H9 (cell line): ENCODE data around the gene RMC1. TPM values are rescaled to one million over a fixed set of nuclear protein-coding genes. Genes with fewer than 3 reads are reported as not detected.

Source experiments
- DNase-seq: peaks from one replicate; pipeline ENCODE4 v3.0.0-alpha.2; 2017
- H2AFZ ChIP-seq: one replicate; pipeline ENCODE4 v1.6.1; 2013; ENCODE audit warnings: mild to moderate bottlenecking, low read length, control low read depth, moderate library complexity
- H2AK5ac ChIP-seq: 2 replicates; pipeline ENCODE4 v1.6.1; 2013; ENCODE audit warnings: low read length, control low read depth, mixed read lengths; ENCODE audit not compliant: insufficient read length
- H2BK120ac ChIP-seq: one replicate; pipeline ENCODE4 v1.6.1; 2013; ENCODE audit warnings: low read depth, mild to moderate bottlenecking, low read length, control low read depth, inconsistent platforms; ENCODE audit not compliant: poor library complexity, severe bottlenecking
- H2BK12ac ChIP-seq: 2 replicates; pipeline ENCODE4 v1.6.1; 2013; ENCODE audit warnings: low read length, control low read depth, mixed read lengths, low read depth; ENCODE audit not compliant: insufficient read length
- H2BK15ac ChIP-seq: 2 replicates; pipeline ENCODE4 v1.6.1; 2013; ENCODE audit warnings: low read depth, low read length, control low read depth
- H2BK20ac ChIP-seq: one replicate; pipeline ENCODE4 v1.6.1; 2013; ENCODE audit warnings: low read depth, mild to moderate bottlenecking, low read length, control low read depth, inconsistent platforms; ENCODE audit not compliant: poor library complexity, severe bottlenecking
- H2BK5ac ChIP-seq: 2 replicates; pipeline ENCODE4 v1.6.1; 2013; ENCODE audit warnings: low read length, control low read depth, mixed read lengths; ENCODE audit not compliant: insufficient read length
- H3K14ac ChIP-seq: 2 replicates; pipeline ENCODE4 v1.6.1; 2013; ENCODE audit warnings: low read length, control low read depth; ENCODE audit not compliant: insufficient read depth
- H3K18ac ChIP-seq: 2 replicates; pipeline ENCODE4 v1.6.1; 2013; ENCODE audit warnings: low read depth, mild to moderate bottlenecking, mixed read lengths, low read length, control low read depth; ENCODE audit not compliant: insufficient read length
- H3K23ac ChIP-seq: 2 replicates; pipeline ENCODE4 v1.6.1; 2013; ENCODE audit warnings: low read length, control low read depth, mixed read lengths, low read depth; ENCODE audit not compliant: insufficient read length
- H3K23me2 ChIP-seq: 2 replicates; pipeline ENCODE4 v1.6.1; 2013; ENCODE audit warnings: low read depth, mild to moderate bottlenecking, mixed read lengths, low read length, control low read depth; ENCODE audit not compliant: insufficient read length, poor library complexity, severe bottlenecking
- H3K27ac ChIP-seq: 2 replicates; pipeline ENCODE4 v1.5.1; 2013; ENCODE audit warnings: low read length, control low read depth, mixed read lengths, low read depth; ENCODE audit not compliant: insufficient read length
- H3K27me3 ChIP-seq: 2 replicates; pipeline ENCODE4 v1.6.1; 2013; ENCODE audit warnings: low read length, control low read depth, inconsistent platforms; ENCODE audit not compliant: insufficient read depth
- H3K4ac ChIP-seq: 2 replicates; pipeline ENCODE4 v1.6.1; 2013; ENCODE audit warnings: low read depth, mild to moderate bottlenecking, control low read depth, inconsistent platforms, low read length, moderate library complexity
- H3K4me1 ChIP-seq: 2 replicates; pipeline ENCODE4 v1.6.1; 2013; ENCODE audit warnings: low read length, control low read depth, inconsistent platforms; ENCODE audit not compliant: insufficient read depth
- H3K4me2 ChIP-seq: 2 replicates; pipeline ENCODE4 v1.6.1; 2013; ENCODE audit warnings: low read length, control low read depth, mixed read lengths; ENCODE audit not compliant: insufficient read length, insufficient read depth
- H3K56ac ChIP-seq: 2 replicates; pipeline ENCODE4 v1.6.1; 2013; ENCODE audit warnings: low read depth, mild to moderate bottlenecking, mixed read lengths, low read length, control low read depth; ENCODE audit not compliant: insufficient read length
- H3K79me1 ChIP-seq: 2 replicates; pipeline ENCODE4 v1.6.1; 2013; ENCODE audit warnings: low read depth, mild to moderate bottlenecking, moderate library complexity, low read length, control low read depth, inconsistent platforms; ENCODE audit not compliant: insufficient read depth, poor library complexity, severe bottlenecking
- H3K79me2 ChIP-seq: 2 replicates; pipeline ENCODE4 v1.6.1; 2013; ENCODE audit warnings: low read length, control low read depth, inconsistent platforms; ENCODE audit not compliant: insufficient read depth
- H3K9ac ChIP-seq: 2 replicates; pipeline ENCODE4 v1.6.1; 2013; ENCODE audit warnings: low read length, control low read depth, mixed read lengths; ENCODE audit not compliant: insufficient read length; ENCODE audit errors: extremely low read depth
- H3K9me3 ChIP-seq: one replicate; pipeline ENCODE4 v1.6.1; 2013; ENCODE audit warnings: low read depth, low read length, inconsistent platforms; ENCODE audit not compliant: control insufficient read depth
- H3T11ph ChIP-seq: one replicate; pipeline ENCODE4 v1.6.1; 2013; ENCODE audit warnings: mild to moderate bottlenecking, low read length, control low read depth, inconsistent platforms
- H4K20me1 ChIP-seq: one replicate; pipeline ENCODE4 v1.6.1; 2013; ENCODE audit not compliant: control insufficient read depth, insufficient read length, insufficient read depth
- H4K5ac ChIP-seq: 2 replicates; pipeline ENCODE4 v1.6.1; 2013; ENCODE audit warnings: low read depth, mild to moderate bottlenecking, mixed read lengths, low read length, control low read depth; ENCODE audit not compliant: insufficient read length
- H4K8ac ChIP-seq: replicated peaks from 2 replicates; pipeline ENCODE4 v1.6.1; 2013; ENCODE audit warnings: low read length, control low read depth, mixed read lengths, low read depth; ENCODE audit not compliant: insufficient read length
- H4K91ac ChIP-seq: 2 replicates; pipeline ENCODE4 v1.6.1; 2013; ENCODE audit warnings: low read depth, mild to moderate bottlenecking, moderate library complexity, mixed read lengths, low read length, control low read depth; ENCODE audit not compliant: insufficient read length
- H3K27ac Mint-ChIP-seq, 3 experiments: 2 replicates in 2 of 3; 3 replicates in 1 of 3; pipeline ENCODE4 v1.8.0; 2020 to 2021; ENCODE audit warnings: mixed read lengths in 3 of 3, mild to moderate bottlenecking in 1 of 3, moderate library complexity in 1 of 3
- H3K27me3 Mint-ChIP-seq: 2 replicates; pipeline ENCODE4 v1.8.0; 2021; ENCODE audit warnings: low read depth, mild to moderate bottlenecking, moderate library complexity, mixed read lengths
- H3K36me3 Mint-ChIP-seq, 3 experiments: 2 replicates in 2 of 3; 3 replicates in 1 of 3; pipeline ENCODE4 v1.8.0; 2020 to 2021; ENCODE audit warnings: low read depth in 3 of 3, mixed read lengths in 3 of 3; ENCODE audit not compliant: insufficient read depth in 1 of 3
- H3K4me1 Mint-ChIP-seq, 2 experiments: 2 replicates each; pipeline ENCODE4 v1.8.0; 2020; ENCODE audit warnings: mixed read lengths in 2 of 2
- H3K4me3 Mint-ChIP-seq, 2 experiments: 2 replicates in 1 of 2; 3 replicates in 1 of 2; pipeline ENCODE4 v1.8.0; 2020 to 2021; ENCODE audit warnings: mild to moderate bottlenecking in 2 of 2, mixed read lengths in 2 of 2, moderate library complexity in 1 of 2
- H3K9me3 Mint-ChIP-seq, 2 experiments: 2 replicates in 1 of 2; 3 replicates in 1 of 2; pipeline ENCODE4 v1.8.0; 2020; ENCODE audit warnings: mild to moderate bottlenecking in 2 of 2, mixed read lengths in 2 of 2, moderate library complexity in 1 of 2
- CTCF ChIP-seq: fragments of 200-600 bp; sonication (generic); conservative IDR thresholded peaks from 3 replicates; pipeline ENCODE4 v1.8.0; 2021; ENCODE audit warnings: antibody characterized with exemption, mild to moderate bottlenecking
- WGBS: extraction: QIAGEN DNeasy Blood & Tissue Kit; methylation state at CpG from one replicate; pipeline ENCODE4 v1.1.7; 2013; ENCODE audit warnings: missing lambda C conversion rate, low lambda C conversion rate, mixed read lengths; ENCODE audit not compliant: insufficient read length; ENCODE audit errors: extremely low coverage; 5-methylcytosine and 5-hydroxymethylcytosine counted together
- total RNA-seq: library from RNA; stranded (reverse); gene quantifications from 2 replicates; pipeline ENCODE4 v1.2.1, GENCODE V29; 2021

The RMC1 gene
- total RNA-seq, 1 experiment from 2014 or later, result 21.3 TPM

- no peaks in the 10 kb centered on the region for H3K79me1 ChIP-seq
- no peak overlapping the region for H3K14ac ChIP-seq
- 0 out of 4 replicates have a peak, but pooled peaks cover 0 to 4% of the 10 kb centered on the region in 2 experiments for H3K4me1 Mint-ChIP-seq
- H3K9ac ChIP-seq, result no peak overlapping the region
- no peak for DNase-seq
- no peak overlapping the region for H3K56ac ChIP-seq
- H3K4me2 ChIP-seq, result no peak overlapping the region
- no peak overlapping the region for H2BK12ac ChIP-seq
- no peak overlapping the region for H2BK20ac ChIP-seq
- H4K20me1 ChIP-seq, result no peaks in the 10 kb centered on the region
- no peak overlapping the region for H3K4me3 Mint-ChIP-seq
- H3K27me3 Mint-ChIP-seq, result peaks cover 4% of the 10 kb centered on the region; the same call in 1 of the 2 replicates
- H3K27me3 ChIP-seq, result no peaks in the 10 kb centered on the region
- no peak overlapping the region for H3K27ac ChIP-seq
- TF ChIP-seq CTCF, result no peak
- no peak overlapping the region for H2AK5ac ChIP-seq
- H2AFZ ChIP-seq, result no peak overlapping the region
- no peaks in the 10 kb centered on the region for H3K9me3 ChIP-seq
- H2BK15ac ChIP-seq, result no peak overlapping the region
- no peak overlapping the region for H4K8ac ChIP-seq
- H3K23me2 ChIP-seq, result no peaks in the 10 kb centered on the region
- H3K79me2 ChIP-seq, result no peaks in the 10 kb centered on the region
- no peak overlapping the region for H3K4ac ChIP-seq
- WGBS, result no CpG with 5 or more reads among the region's 1 CpG
- peaks cover 2 to 7% of the 10 kb centered on the region in 2 experiments; a peak in 3 of 5 replicates for H3K9me3 Mint-ChIP-seq
- H3K23ac ChIP-seq, result no peak overlapping the region
- no peak overlapping the region for H3K27ac Mint-ChIP-seq
- no peak overlapping the region for H2BK5ac ChIP-seq
- H4K5ac ChIP-seq, result no peak overlapping the region
- H4K91ac ChIP-seq, result no peak overlapping the region
- H3T11ph ChIP-seq, result no peak overlapping the region
- no peaks in the 10 kb centered on the region for H3K4me1 ChIP-seq
- H3K18ac ChIP-seq, result no peak overlapping the region
- H2BK120ac ChIP-seq, result no peak overlapping the region
- peaks cover 0 to 3% (median 0%) of the 10 kb centered on the region in 3 experiments; a peak in 1 of 7 replicates for H3K36me3 Mint-ChIP-seq
These were observed 9.7 kb upstream of the RMC1 start for GRCh38 chr18:23493654-23494053.
